GM18867 (cell line): ENCODE measurements around the gene SLC43A1.

Experiments
- ATAC-seq: cut with Tn5 transposase; IDR thresholded peaks from one replicate; pipeline ENCODE4 v1.9.1; 2021; ENCODE audit warnings: mild to moderate bottlenecking, moderate library complexity; ENCODE audit not compliant: unreplicated experiment

SLC43A1 gene

DNA sequence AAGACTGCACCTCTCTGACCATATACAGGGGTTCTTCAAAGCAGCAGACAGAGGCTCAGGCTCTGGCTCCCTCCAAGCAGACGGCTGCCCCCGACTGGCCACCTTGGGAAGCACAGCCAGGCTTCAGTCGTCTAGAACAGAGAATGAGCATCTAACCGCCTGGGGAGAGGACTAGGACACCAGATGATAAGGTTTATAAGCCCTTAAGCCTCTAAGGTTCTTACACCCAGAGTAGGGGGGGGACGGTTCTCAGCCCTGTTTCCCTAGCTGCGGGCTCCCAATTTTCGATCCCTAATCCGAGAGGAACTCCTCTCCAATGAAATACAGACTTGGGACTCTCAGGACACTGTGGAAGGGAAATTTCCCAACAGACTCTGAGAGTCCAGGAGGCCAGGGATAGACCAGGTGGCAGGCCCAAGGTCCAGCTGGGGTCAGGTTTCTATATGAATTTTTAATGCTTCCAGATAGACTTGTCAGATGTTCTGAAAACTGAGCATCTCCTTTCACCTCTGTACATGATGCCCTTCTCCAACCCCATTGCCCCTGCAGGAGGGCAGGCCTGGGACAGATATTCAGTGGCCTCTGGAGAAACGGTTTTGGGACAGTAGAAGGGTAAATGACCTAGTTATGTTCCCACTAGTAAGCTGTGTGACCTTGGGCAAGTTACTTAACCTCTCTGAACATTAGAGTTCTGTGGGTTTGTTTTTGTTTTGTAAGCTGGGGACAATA is 34.9 kb downstream of the SLC43A1 start:
- ATAC-seq = peak; percentile 37

DNA sequence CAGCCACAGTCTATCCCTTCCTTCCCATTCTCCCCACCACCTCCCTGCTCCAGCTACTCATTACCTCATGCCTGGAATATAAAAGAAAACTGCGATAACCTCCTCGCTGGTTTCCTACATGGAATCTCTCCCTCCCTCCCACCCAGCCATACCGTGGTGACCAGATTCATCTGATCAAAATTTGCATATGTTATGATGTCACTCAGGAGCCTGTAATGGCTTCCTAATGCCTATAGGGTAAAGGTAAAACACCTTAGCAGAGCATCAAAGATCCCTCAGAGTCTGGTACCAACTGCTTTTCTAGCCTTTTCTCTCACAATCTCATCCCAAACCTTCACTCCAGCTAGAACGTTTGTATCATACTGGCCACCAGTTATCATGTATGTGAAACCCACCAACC is 35.6 kb downstream of the SLC43A1 start:
- no peak for ATAC-seq

DNA sequence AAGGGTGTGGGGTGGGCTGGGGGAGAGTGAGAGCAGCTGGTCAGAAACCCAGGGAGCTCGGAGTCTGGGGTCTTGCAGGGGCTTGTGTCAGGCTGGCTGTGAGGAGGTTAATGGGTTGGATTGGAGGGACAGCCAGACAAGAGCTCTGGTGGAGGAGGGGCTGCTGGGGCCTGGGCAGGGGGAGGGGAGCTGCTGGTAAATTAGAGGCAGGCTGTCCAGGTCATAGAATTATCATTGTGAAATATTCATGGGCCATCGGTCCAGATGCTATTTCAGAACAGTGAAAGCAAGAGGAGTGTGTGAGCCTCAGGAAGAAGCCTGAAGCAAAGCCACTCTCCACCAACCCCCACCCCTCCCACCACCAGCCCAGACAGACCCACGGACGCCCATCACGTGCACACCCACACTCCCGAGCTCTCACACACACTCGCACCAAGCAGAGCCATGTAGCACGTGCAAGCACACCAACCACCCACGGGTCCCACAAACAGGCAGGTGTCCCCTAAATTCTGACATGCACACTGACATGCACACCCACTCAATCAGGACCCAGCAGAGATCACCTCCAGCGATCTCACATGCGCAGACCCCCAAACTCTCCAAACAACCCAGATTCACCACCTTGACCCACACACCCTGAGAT is 36.4 kb downstream of the SLC43A1 start:
- no peak for ATAC-seq

DNA sequence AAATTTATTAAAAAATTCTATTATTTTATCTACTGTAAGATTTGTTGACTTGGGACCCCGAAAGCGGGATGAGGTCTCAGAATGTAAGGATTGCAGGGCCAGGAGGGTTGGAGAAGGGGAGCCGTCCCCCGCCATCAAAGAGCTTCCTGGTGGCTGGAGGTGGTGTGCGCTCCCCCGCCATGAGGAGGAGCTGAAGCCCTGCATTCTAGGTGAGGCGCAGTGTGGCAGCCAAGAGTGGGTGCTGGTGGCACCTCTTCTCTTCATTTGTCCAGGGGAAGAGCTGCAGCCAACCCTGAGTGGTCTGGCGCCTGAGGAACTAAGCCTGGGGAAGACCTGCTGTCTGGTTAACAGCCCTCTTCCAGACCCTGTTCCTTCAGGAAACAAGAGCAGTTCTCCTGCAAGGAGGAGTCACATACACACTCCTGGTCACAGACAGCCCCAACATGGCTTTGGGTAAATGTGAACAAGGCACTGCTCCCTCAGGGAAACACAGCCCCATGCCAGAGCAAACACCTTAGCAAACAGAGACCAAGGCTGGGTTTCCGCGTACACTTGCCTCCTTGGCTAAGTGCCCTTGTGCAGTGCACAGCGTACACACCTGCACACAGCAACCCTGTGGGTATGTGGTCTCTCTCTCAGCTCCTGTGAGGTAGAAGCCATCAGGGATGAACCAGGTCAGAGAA is 37.9 kb downstream of the SLC43A1 start:
- no peak for ATAC-seq

- peak; percentile 63 for ATAC-seq
These were observed 38.6 kb downstream of the SLC43A1 start for GRCh38 chr11:57476757-57477506.

DNA sequence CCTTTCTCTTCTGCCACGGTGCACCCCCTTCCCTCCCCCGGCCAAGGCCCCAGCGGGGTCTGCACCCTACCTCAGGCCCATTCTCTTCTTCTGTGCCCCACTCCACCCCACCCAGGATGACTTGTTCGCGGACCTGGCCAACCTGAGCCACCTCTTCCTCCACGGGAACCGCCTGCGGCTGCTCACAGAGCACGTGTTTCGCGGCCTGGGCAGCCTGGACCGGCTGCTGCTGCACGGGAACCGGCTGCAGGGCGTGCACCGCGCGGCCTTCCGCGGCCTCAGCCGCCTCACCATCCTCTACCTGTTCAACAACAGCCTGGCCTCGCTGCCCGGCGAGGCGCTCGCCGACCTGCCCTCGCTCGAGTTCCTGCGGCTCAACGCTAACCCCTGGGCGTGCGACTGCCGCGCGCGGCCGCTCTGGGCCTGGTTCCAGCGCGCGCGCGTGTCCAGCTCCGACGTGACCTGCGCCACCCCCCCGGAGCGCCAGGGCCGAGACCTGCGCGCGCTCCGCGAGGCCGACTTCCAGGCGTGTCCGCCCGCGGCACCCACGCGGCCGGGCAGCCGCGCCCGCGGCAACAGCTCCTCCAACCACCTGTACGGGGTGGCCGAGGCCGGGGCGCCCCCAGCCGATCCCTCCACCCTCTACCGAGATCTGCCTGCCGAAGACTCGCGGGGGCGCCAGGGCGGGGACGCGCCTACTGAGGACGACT is 39.3 kb downstream of the SLC43A1 start:
- ATAC-seq = peak; percentile 33

DNA sequence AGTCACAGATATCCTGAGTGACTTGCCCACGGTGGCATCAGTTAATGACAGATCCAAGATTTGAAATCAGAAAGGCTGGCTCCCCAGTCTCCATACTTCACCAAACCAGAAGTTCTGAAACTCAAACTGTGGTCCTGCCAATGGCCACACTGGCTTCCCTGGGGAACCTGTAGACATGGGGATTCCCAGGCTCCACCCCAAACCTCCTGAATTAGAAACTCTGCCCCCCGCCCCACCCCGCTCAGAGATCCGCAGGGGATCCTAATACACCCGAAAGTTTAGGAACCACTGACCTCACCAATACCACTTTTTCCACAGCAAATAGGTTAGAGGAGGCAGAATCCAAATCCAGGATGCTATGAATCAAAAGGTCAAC is 39.8 kb downstream of the SLC43A1 start:
- no peak for ATAC-seq

- ATAC-seq = no peak
These were observed 40.3 kb downstream of the SLC43A1 start for GRCh38 chr11:57475191-57475590.

GRCh38 chr11:57474803-57475115 is 40.7 kb downstream of the SLC43A1 start:
- ATAC-seq = no peak

DNA sequence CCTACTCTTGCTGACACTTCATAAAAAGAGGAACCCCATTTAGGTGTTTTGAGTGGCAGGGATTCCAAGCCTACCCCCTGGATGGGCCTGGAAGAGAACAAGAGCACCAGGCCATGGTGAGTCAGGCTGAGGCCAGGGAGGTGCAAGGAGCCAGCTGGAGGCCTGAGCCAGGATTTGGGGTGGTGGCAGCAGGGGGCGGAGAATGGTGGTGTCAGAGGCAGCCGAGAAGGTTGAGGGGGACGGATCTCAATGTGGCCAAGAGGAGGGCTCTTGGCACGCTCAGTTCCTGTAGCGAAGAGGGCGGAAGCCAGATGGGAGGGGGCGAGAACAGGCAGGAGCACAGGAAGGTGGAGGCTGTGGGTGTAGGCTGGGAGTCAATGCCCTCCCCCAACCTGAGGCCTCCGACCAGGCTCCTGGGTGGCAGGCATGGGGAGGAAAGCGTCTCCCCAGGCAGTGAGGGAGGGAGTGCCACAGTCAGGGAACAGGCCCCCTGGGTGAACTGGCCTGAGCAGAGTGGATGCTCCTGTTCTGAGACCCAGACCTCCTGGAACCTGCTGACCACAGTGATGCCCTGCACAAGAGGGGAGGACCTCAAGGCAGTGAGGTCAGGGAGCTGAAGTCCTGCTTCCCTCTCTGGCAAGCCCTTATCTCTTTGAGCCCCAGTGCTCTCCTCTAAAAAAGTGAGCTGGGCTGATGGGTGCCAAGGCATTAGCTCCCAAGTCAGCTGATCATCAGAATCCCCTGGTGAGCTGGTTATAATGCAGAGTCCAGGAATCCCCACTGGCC is 41.3 kb downstream of the SLC43A1 start:
- ATAC-seq = no peak

- ATAC-seq = no peak
These were observed 42.1 kb downstream of the SLC43A1 start for GRCh38 chr11:57473285-57473841.

GRCh38 chr11:57471496-57471895 is 44.0 kb downstream of the SLC43A1 start:
- ATAC-seq = no peak

- ATAC-seq = no peak
These were observed 46.2 kb downstream of the SLC43A1 start for GRCh38 chr11:57469268-57469667.

- ATAC-seq = no peak
These were observed 47.2 kb downstream of the SLC43A1 start for GRCh38 chr11:57468276-57468675.

GRCh38 chr11:57467508-57468157 is 47.9 kb downstream of the SLC43A1 start:
- no peak for ATAC-seq

- no peak for ATAC-seq
These were observed 48.8 kb downstream of the SLC43A1 start for GRCh38 chr11:57466680-57467079.

- ATAC-seq = no peak
These were observed 50.8 kb downstream of the SLC43A1 start for GRCh38 chr11:57464539-57465181.

DNA sequence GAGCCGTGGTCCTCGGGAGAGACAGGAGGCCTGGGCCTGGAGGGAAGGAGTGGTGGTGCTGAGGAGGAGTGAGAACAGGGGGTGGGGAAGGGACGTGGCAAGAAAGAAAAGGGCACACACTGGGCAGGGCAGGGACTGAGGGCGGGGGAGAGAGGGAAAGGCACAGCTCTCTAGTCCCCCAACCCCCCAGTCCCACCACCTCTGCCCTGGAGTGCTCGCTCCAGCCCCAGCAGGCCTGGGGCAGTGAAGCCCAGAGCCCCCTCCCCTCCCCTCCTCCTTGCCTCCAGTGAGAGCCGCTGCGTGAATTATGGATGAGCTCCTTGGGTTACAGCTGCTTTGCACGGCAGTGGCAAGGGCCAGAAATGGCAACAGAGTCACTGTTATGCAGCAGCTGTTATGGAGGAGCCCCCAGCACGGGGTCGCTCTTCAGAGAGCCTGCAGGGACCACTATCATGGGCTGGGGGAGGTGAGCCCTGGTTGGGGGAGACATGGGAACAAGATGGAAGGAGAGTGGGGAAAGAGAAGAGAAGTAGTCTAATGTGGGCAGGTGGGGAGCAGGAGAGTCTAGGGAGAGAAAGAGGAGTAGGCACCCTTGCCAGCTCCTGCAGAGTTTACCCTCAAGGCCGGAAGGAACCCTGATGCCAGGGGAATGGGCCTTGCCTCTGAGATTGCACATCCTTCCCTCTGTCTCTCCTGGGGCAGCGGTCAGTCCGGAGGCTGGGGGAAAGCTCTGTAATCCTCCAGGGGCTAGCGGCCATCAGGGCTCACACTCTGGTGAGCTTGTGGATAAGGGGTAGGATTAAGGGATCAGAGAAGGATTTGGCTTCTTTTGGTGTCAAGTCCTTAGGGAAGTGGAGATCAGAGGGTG is 51.6 kb downstream of the SLC43A1 start:
- no peak for ATAC-seq
